Smooth muscle cell of the pulmonary artery (primary cell): ENCODE measurements around the gene ADGRG3. TPM values are rescaled to one million over a fixed set of nuclear protein-coding genes. Genes with fewer than 3 reads are reported as not detected.

Experiments
- total RNA-seq: library from RNA; depleted of rRNA; stranded (reverse); fragments of >200 nt; gene quantifications from 2 replicates; pipeline ENCODE4 v1.2.3, GENCODE V29; 2014

Gene ADGRG3, protein sequence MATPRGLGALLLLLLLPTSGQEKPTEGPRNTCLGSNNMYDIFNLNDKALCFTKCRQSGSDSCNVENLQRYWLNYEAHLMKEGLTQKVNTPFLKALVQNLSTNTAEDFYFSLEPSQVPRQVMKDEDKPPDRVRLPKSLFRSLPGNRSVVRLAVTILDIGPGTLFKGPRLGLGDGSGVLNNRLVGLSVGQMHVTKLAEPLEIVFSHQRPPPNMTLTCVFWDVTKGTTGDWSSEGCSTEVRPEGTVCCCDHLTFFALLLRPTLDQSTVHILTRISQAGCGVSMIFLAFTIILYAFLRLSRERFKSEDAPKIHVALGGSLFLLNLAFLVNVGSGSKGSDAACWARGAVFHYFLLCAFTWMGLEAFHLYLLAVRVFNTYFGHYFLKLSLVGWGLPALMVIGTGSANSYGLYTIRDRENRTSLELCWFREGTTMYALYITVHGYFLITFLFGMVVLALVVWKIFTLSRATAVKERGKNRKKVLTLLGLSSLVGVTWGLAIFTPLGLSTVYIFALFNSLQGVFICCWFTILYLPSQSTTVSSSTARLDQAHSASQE
- total RNA-seq = not detected in 2 replicates

DNA sequence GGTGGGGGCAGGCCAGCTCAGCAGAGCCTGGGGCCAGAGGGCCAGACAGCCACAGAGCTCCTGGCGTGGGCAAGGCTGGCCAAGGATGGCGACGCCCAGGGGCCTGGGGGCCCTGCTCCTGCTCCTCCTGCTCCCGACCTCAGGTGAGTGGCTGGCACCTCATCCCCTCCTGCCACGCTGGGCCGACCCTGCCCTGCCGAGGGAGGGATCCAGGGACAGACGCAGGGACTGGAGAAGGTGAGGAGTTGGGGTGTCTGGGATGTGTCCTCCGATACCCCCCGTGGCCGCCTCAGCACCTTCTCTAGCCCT is at the start of gene ADGRG3:
ADGRG3 (plus strand) TSS at position 44 of the 309 bp plus-strand sequence; CDS start at position 86, 42 bp downstream.

DNA sequence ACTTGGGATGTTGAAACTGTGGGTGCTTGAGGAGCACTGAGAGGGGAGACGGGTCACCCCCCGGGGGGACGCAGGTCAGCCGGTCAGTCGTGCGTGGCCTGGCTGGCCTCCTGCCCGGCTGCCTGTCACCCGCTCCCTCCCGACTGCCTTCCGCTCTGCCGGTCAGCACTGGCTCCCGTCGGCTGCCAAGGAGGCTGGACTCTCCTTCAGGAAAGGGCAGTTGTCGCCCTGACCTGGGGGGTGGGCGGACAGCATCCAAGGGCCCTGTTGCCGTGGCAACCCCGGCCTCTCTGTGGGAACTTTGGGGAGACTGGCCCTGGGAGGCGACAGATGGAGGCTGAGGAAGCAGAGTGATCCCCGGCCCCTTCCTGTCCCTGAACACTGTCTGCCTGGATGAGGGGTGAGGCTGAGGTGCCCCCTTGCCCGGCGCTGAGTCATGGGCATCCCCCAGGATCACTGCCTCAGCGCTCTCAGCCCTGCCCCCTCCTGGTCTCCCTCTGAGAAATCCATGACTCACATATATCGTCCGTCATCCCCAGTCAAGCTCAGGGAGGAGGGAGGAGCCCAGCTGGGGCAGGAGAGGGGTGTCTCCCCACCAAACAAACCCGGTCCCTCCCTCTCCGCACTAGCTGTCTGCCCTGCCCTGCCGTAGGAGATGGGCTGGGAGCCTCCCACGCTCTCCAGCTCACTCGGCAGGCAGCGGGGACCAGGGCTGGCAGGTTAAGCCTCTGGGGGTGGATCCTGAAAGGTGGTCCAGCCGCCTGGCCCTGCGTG is 39.9 kb upstream of the ADGRG3 start, which contains the start of gene ADGRG1:
ADGRG1 (plus strand) TSS at position 623 of the 774 bp plus-strand sequence. CDS start 21,658 bp downstream, outside the sequence.

DNA sequence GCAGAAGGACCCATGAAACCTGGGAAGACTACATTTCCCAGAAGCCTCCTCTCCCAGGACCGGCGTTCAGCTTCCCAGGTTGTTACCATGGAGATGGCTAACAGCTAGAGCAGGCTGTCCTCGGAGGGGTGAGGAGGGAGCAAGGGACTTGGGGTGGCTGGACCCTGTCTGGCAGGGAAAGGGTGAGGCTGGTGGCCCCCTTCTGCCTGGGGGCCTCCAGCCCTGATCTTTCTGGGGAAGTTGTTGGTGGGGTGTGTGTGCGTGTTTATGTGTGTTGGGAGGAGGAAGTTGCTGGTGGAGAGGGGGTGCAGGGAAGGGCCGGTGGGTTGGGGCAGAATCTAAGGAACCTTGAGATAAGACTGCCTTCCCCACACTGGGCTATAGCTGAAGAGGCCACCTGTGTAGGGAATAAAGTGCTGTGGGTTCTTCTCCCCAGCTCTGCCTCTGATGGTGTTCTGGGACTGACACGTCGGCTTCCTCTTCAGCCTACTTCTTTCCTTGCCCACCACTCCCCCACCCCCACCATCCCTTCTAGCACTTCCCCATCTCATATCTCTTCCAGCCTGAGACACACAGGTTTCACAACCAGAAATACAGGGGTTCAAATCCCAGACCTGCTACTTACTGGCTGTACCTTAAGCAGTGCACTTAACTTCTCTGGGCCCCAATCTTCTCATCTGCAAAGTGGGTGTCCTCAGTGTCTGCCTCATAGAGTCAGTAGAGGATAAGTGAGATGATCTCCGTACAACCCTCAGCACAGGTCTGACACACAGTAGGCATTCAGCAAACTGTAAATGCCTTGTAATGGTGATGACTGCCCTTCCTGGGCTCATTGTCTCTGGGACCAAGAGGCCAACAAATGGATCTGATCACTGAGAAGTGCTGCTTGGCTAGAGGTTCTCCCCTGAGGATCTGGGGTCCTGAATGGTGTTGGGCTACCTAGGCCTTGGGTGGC is 26.9 kb downstream of the ADGRG3 start, which contains the start of gene DRC7:
DRC7 (plus strand) TSS at position 82 of the 955 bp plus-strand sequence. CDS start 3,144 bp downstream, outside the sequence.

DNA sequence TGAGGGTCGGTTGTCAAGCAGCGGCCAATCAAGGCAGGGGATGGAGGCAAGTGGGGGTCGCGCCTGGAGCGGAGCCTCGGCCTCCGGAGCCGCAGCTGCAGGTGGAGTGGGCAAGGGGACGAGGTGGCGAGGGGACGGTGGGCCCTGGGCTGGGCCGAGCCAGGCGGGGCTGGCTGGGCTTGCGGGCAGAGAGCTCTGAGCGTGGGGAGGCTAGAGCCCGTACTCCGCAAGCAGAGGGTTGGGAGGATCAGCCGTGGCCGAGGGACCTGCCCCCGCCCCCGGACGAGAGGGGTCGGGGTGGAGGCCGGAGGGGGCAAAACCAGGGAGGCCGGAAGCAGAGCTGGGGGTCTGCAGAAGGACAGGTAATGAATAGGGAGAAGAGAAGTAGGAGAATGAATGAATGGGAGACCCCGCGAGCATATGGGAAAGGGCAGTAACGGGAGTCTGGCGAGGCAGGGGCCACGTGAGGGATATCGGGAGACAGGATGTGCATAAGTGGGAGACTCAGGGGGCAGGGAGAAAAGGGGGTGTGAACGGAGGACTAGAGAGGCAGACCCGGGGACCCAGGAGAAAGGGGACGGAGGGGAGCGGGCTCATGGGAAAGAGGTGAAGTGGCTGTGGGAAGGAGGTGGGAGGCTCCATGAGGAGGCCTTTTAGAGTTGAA is 67.8 kb downstream of the ADGRG3 start, which contains the start of gene KATNB1:
KATNB1 (plus strand) TSS at position 16 of the 664 bp plus-strand sequence. CDS start 1,474 bp downstream, outside the sequence.

Other genes with a start within 250 kb of the ADGRG3 start
- gene CIAPIN1, start 220.9 kb upstream of the ADGRG3 start, total RNA-seq = 34.0 and 36.6 TPM in 2 replicates
- 37.6 and 47.4 TPM in 2 replicates for gene COQ9, start 220.8 kb upstream of the ADGRG3 start, total RNA-seq
- gene POLR2C, start 205.6 kb upstream of the ADGRG3 start, total RNA-seq = 104 and 111 TPM in 2 replicates
- gene DOK4, start 181.8 kb upstream of the ADGRG3 start, total RNA-seq = 48.0 and 50.5 TPM in 2 replicates
- gene CCDC102A, start 131.7 kb upstream of the ADGRG3 start, total RNA-seq = 16.3 and 19.3 TPM in 2 replicates
- not detected in 2 replicates for gene ADGRG5, start 125.7 kb upstream of the ADGRG3 start, total RNA-seq
- 2.2 and 5.9 TPM in 2 replicates for gene ADGRG1, start 39.7 kb upstream of the ADGRG3 start, total RNA-seq
- gene DRC7, start 26.5 kb downstream of the ADGRG3 start, total RNA-seq = 0.07 and 0.13 TPM in 2 replicates
- gene KATNB1, start 67.5 kb downstream of the ADGRG3 start, total RNA-seq = 24.4 and 33.0 TPM in 2 replicates
- 41.1 and 93.1 TPM in 2 replicates for gene KIFC3, start 134.2 kb downstream of the ADGRG3 start, total RNA-seq